GM18858 (cell line): ENCODE results near the gene RNF43.

Source experiments
- ATAC-seq: cut with Tn5 transposase; IDR thresholded peaks from one replicate; pipeline ENCODE4 v1.9.1; 2021; ENCODE audit not compliant: unreplicated experiment

Gene RNF43

DNA sequence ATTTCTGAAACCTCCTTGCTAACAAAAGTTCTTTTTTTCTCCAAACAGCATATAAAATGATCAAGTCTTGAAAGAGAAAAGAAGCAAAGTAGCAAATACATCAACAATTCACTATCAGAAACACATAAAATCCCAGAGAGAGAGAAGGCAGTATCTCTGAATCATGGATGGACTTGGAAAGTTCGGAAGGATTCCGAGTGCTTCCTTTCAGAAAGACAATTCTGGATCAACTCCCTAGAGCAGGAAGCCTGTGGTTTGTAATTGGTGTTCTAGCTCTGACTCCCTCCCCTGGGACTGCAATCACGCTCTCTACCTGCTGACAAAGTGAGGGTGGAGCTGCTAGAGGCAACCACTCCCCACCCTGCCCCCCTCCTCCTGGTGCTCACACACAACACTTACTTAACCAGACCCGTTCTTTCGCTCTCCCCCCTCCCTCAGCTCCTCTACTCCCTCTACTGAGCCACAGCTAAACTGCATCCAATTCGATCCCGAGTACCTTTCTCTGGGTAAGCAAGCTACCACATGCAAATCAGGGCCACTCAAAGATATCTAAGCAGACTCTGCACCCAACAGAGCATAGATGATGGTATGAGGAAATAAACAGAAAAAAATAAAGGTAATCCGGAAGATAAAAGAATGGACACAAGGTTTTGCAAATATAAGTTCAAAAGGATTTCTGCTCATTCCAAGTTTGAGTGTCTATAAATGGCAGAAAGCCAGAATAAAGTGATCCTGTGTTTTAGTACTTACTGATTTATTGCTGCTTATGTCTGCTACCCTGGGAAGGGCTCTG, at the start of gene RNF43:
Gene RNF43, minus strand, starts transcription at position 235 of the 793 bp plus-strand sequence. CDS start 1,957 bp downstream, outside the sequence.
- ATAC-seq: peak; percentile 87

GRCh38 chr17:58455491-58455890, 38.2 kb upstream of the RNF43 start:
- ATAC-seq: no peak

- no peak for ATAC-seq
Measured at GRCh38 chr17:58452738-58453137, 35.4 kb upstream of the RNF43 start.

GRCh38 chr17:58447039-58447975, 30.0 kb upstream of the RNF43 start:
- no peak for ATAC-seq

GRCh38 chr17:58446086-58446485, 28.8 kb upstream of the RNF43 start:
- ATAC-seq: no peak

GRCh38 chr17:58436805-58437239, 19.5 kb upstream of the RNF43 start:
- no peak for ATAC-seq

DNA sequence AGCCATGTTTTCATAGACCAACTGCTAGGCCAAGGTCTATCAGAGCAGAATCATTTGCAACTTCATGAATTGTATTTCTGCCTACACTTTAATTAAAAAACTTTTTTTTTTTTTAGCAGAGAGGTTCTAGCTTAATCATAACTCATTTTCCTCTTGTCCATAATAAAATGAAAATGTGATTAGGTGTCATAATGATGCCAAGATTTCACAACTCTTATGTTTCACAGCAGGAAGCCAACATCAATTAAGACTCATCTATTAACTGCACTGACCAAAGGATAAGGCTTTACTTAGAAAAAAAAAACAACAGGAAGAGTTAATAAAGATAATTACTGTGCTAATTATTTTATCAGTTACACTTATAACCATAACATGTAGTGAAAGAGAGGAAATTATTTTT, 18.9 kb upstream of the RNF43 start:
- no peak for ATAC-seq

GRCh38 chr17:58432806-58433573, 15.7 kb upstream of the RNF43 start:
- ATAC-seq: no peak

GRCh38 chr17:58427807-58428206, 10.5 kb upstream of the RNF43 start:
- no peak for ATAC-seq

DNA sequence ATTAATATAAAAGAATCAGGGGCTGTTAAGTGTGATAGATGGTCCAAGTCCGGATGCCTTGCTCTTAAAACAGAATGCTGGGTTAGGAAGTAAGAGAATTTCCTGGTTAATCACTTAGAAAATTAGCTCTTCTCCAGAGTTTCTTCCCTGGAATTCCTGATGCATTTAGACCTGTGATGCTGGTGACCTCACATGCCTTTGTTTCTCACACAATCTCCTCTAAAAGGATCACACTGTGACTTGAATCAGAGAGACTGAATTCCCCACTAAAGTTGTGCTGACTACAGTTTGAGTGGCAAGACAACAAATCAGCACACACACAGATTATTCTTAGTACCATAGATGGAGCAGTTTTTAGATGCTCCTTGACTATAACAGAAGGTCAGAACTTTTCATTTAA, 4.4 kb upstream of the RNF43 start:
- ATAC-seq: no peak

DNA sequence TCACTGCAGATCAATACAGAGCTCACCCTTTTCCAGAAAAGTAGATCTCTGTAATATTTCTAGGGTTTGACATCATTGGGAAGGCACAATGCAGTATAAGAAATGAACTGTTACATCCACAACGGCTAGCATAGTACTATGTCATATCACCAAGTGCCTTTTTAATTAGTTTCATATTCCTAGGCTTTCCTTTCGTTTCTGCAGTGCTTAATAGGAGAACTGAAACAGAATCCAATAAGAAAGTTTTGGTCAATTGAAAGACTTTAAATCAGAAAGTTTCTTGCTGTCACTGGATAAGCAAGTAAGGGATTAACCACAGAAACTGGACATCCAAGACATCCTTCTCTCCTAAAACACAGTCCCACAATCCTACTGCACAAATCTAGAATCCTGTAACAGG, 3.5 kb upstream of the RNF43 start:
- no peak for ATAC-seq

DNA sequence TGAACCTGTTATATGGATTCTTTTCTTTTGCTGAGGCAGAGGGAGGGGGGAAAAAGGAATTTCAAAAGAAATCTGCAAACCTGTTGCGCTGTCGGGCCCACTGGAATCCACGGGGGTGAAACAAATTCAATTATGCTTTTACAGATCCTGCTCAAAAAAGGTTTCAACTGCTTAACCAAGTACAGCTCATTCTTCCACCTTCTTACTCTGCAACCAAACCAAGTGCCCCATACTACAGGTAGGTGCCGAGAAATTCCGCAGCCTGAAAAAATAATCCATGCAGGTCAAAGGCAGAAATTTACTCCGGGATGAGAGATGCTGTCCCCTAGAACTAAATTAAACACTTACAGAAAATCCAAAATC, 416 bp downstream of the RNF43 start:
- no peak for ATAC-seq

GRCh38 chr17:58416396-58416795, 938 bp downstream of the RNF43 start:
- ATAC-seq: no peak

- ATAC-seq: no peak
Measured at GRCh38 chr17:58415371-58416055, 1.8 kb downstream of the RNF43 start.

GRCh38 chr17:58414596-58414997, 2.7 kb downstream of the RNF43 start:
- no peak for ATAC-seq

GRCh38 chr17:58413684-58414083, 3.6 kb downstream of the RNF43 start:
- no peak for ATAC-seq

- ATAC-seq: no peak
Measured at GRCh38 chr17:58412961-58413586, 4.3 kb downstream of the RNF43 start.

DNA sequence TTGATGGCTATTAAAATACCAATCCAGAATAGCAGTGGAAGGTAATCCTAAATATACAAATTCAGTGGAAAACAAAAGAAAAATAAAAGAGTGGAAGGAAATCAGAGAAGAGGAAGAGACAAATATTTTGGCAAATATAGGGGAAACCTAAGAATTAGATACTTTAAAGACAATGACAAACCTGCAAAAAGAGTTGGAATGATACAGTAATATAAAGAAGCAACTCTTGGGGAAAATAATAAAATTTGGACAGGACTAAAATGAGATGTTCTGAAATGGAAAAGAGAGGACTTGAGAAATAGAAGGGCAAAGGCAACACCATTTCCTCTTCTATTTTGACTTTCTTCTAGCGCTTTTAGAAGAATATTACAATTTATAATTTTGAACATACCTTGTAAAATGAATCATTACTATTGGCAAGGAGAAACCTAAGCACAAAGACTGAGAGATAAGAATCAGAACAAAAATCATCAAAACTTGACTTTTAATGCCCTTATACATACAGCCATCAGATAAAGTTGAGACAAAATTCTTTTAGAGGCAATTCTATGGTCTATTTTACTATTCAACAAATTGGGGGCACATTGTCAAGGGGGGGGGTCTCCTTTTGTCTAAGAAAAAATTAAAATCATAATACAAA, 5.2 kb downstream of the RNF43 start:
- no peak for ATAC-seq

DNA sequence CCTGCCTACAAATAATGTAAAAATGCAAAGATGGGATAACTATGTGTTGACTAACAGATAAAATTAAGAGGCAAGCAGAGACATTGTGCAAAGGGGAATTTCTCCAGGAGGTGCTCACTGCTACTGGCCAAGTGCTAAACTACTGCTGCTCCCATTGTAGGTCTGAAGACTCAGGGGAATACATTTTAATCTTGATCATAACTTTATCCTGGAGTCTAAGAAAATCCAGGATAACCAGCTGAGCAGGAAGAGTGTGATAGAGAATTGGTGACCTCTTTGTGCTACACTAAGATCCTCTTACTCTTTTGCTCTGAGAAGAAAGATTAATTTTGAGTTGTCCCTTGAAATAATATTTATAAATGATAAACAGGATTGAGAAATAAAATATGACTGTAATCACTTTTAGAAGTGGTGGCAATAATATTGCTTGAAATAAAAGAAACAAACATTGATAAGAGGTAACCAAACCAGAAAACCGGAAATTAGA, 5.9 kb downstream of the RNF43 start:
- no peak for ATAC-seq
